Stimulated activated CD8-positive, alpha-beta memory T cell treated with anti-CD3 and anti-CD28 coated beads, Interleukin-4, amount 100 ng/mL, for 48 hours (primary cell): ENCODE results near the gene GABRB1.

ENCODE experiments used
- DNase-seq: peaks from one replicate; pipeline ENCODE4 v3.0.0-alpha.2; 2020

Gene GABRB1

GRCh38 chr4:47050761-47051725 lies 19.7 kb downstream of the GABRB1 start:
- no peak for DNase-seq

GRCh38 chr4:47053485-47053884 lies 22.1 kb downstream of the GABRB1 start:
- no peak for DNase-seq

- no peak for DNase-seq
Observed at GRCh38 chr4:47054130-47054529, 22.8 kb downstream of the GABRB1 start.

GRCh38 chr4:47057991-47058390 lies 26.6 kb downstream of the GABRB1 start:
- no peak for DNase-seq

GRCh38 chr4:47060561-47060960 lies 29.2 kb downstream of the GABRB1 start:
- no peak for DNase-seq

- DNase-seq = no peak
Observed at GRCh38 chr4:47061435-47061834, 30.1 kb downstream of the GABRB1 start.

GRCh38 chr4:47065051-47065481 lies 33.7 kb downstream of the GABRB1 start:
- DNase-seq = no peak

GRCh38 chr4:47068986-47069385 lies 37.6 kb downstream of the GABRB1 start:
- no peak for DNase-seq

GRCh38 chr4:47071901-47072341 lies 40.6 kb downstream of the GABRB1 start:
- DNase-seq = no peak

GRCh38 chr4:47073647-47074046 lies 42.3 kb downstream of the GABRB1 start:
- no peak for DNase-seq

GRCh38 chr4:47074816-47075215 lies 43.4 kb downstream of the GABRB1 start:
- DNase-seq = no peak

GRCh38 chr4:47075262-47075661 lies 43.9 kb downstream of the GABRB1 start:
- no peak for DNase-seq

GRCh38 chr4:47075919-47076318 lies 44.6 kb downstream of the GABRB1 start:
- DNase-seq = no peak

GRCh38 chr4:47084111-47084510 lies 52.7 kb downstream of the GABRB1 start:
- no peak for DNase-seq

- DNase-seq = no peak
Observed at GRCh38 chr4:47084795-47085194, 53.4 kb downstream of the GABRB1 start.

GRCh38 chr4:47088298-47088697 lies 56.9 kb downstream of the GABRB1 start:
- DNase-seq = no peak

GRCh38 chr4:47095884-47096283 lies 64.5 kb downstream of the GABRB1 start:
- DNase-seq = no peak

GRCh38 chr4:47101453-47101852 lies 70.1 kb downstream of the GABRB1 start:
- DNase-seq = no peak

GRCh38 chr4:47104986-47105385 lies 73.6 kb downstream of the GABRB1 start:
- DNase-seq = no peak

- no peak for DNase-seq
Observed at GRCh38 chr4:47106561-47106960, 75.2 kb downstream of the GABRB1 start.

GRCh38 chr4:47109379-47109778 lies 78.0 kb downstream of the GABRB1 start:
- no peak for DNase-seq

- no peak for DNase-seq
Observed at GRCh38 chr4:47110546-47111132, 79.3 kb downstream of the GABRB1 start.

- DNase-seq = no peak
Observed at GRCh38 chr4:47118192-47118929, 87.0 kb downstream of the GABRB1 start.

GRCh38 chr4:47120783-47121182 lies 89.4 kb downstream of the GABRB1 start:
- DNase-seq = no peak
